Measurements from ENCODE around the gene SPTBN1. TPM values are rescaled to one million over a fixed set of nuclear protein-coding genes. Genes with fewer than 3 reads are reported as not detected.

The SPTBN1 gene
- total and polyA plus RNA-seq, 2 of the 4 experiments (the other 2 are of a cell fraction), result 49.1 to 241 TPM

- H4K5ac ChIP-seq (ENCODE audit: low read depth, low read length), result no peak overlapping the region; the same call in 1 of the 2 replicates
- no peak overlapping the region for H3K27ac ChIP-seq (ENCODE audit: insufficient read depth, low read length)
- H3K4me2 ChIP-seq (ENCODE audit: low read depth, low read length), result no peak overlapping the region; the same call in 1 of the 2 replicates
- H3K23ac ChIP-seq (ENCODE audit: low read depth, low read length), result peak overlapping the region; percentile 60; the same call in 1 of the 2 replicates
- no peak overlapping the region for H2AFZ ChIP-seq (replicated peaks; ENCODE audit: low read length, poor library complexity)
- H2AK9ac ChIP-seq (replicated peaks; ENCODE audit: low read depth, low read length, poor library complexity), result no peak overlapping the region
- peak overlapping the region; percentile 24 for H2BK20ac ChIP-seq (ENCODE audit: low read depth, low read length)
- BruUV-seq (replicated peaks), result no TSS peak
- ChIA-PET CTCF (no interaction called here), POLR2A (ENCODE audit: unreplicated experiment) (no interaction called here)
- H4K20me1 ChIP-seq (ENCODE audit: insufficient read depth, low read length), result peaks cover 14% of the 10 kb centered on the region; the same call in 1 of the 2 replicates
- no peaks in the 10 kb centered on the region for H3K27me3 ChIP-seq (ENCODE audit: control insufficient read depth, insufficient read depth, low read length)
- peaks cover 13% of the 10 kb centered on the region for H3K9me1 ChIP-seq (ENCODE audit: insufficient read depth, low read length)
- peaks cover 11% of the 10 kb centered on the region for H3K4me1 ChIP-seq (ENCODE audit: control insufficient read depth, insufficient read depth, low read length)
- no peaks in the 10 kb centered on the region for H3K9me3 ChIP-seq (ENCODE audit: control insufficient read depth, insufficient read depth, low read length)
- H3K4ac ChIP-seq (ENCODE audit: low read depth, low read length), result peak overlapping the region; percentile 77
- peak overlapping the region; percentile 80; the same call in 1 of the 2 replicates for H3K14ac ChIP-seq (replicated peaks; ENCODE audit: low read depth, low read length)
- no peak overlapping the region for H3K56ac ChIP-seq (ENCODE audit: extremely low read depth, insufficient read depth, low read length)
- peaks cover 4% of the 10 kb centered on the region for H3K36me3 ChIP-seq (ENCODE audit: control insufficient read depth, insufficient read depth, low read length)
- no peak overlapping the region for H3K9ac ChIP-seq (ENCODE audit: low read depth, low read length)
- H2BK5ac ChIP-seq (ENCODE audit: low read depth, low read length, poor library complexity, severe bottlenecking), result peak overlapping the region; percentile 23
- H2BK15ac ChIP-seq (ENCODE audit: low read depth, low read length), result no peak overlapping the region
- in situ Hi-C loops (cut with MboI; ENCODE audit: low sequenced_read_pairs), result no loop called here
- TF ChIP-seq USF2 (IDR thresholded peaks at IDR 0.05; ENCODE audit: low read depth, low read length) (no peak), RCOR1 (IDR thresholded peaks at IDR 0.05; ENCODE audit: insufficient replicate concordance, low read length) (no peak), MAFK (IDR thresholded peaks at IDR 0.05; ENCODE audit: low read depth, low read length) (0 out of 2 replicates have a peak, but pooled peaks have one; percentile 1), FOS (IDR thresholded peaks at IDR 0.05; ENCODE audit: low read depth, low read length) (no peak), NFE2L2 (IDR thresholded peaks at IDR 0.05; ENCODE audit: low read depth, low read length) (no peak), CTCF (conservative IDR thresholded peaks at IDR 0.05; ENCODE audit: low read depth, low read length) (no peak), ELK1 (IDR thresholded peaks at IDR 0.05; ENCODE audit: borderline replicate concordance, low read depth, low read length) (no peak), MXI1 (IDR thresholded peaks at IDR 0.05; ENCODE audit: borderline replicate concordance, low read depth, low read length) (no peak), CEBPB (IDR thresholded peaks at IDR 0.05; ENCODE audit: low read depth, low read length) (peak; percentile 65), RFX5 (IDR thresholded peaks at IDR 0.05; ENCODE audit: low read depth, low read length) (no peak)
- peak; percentile 70 for DNase-seq
- H4K91ac ChIP-seq (ENCODE audit: insufficient read depth, low read depth, low read length), result peak overlapping the region; percentile 36; the same call in 1 of the 2 replicates
- intact Hi-C loops (cut with micrococcal nuclease), result loop anchor here (2.0 kb wide), 1 partner anchor 13 kb away; no protein-coding TSS in a partner anchor
- peak overlapping the region; percentile 35; the same call in 1 of the 2 replicates for H2BK120ac ChIP-seq (ENCODE audit: low read depth, low read length)
- peak overlapping the region in 1 of 2 experiments; percentile 20; a peak in 1 of 4 replicates for H4K8ac ChIP-seq (ENCODE audit: low read depth in 2 of 2, low read length in 2 of 2)
- H3K4me3 ChIP-seq (ENCODE audit: insufficient read depth, low read depth, low read length), result no peak overlapping the region
- no CpG with 5 or more reads among the region's 7 CpGs for WGBS, 2 experiments (ENCODE audit: extremely low coverage in 2 of 2, insufficient read length in 1 of 2)
- dilution Hi-C loops (cut with HindIII; ENCODE audit: low sequenced_read_pairs, unreplicated experiment), result no loop called here
- peaks cover 52 to 88% of the 10 kb centered on the region in 2 experiments for H3K79me1 ChIP-seq (ENCODE audit: low read depth in 1 of 2, low read length in 2 of 2)
- ATAC-seq (ENCODE audit: low read depth), result peak; percentile 79
- H3K18ac ChIP-seq (ENCODE audit: low read depth, low read length), result peak overlapping the region; percentile 43; the same call in 1 of the 2 replicates
- peak overlapping the region; percentile 85 for H2AK5ac ChIP-seq (ENCODE audit: low read depth, low read length)
Observed at GRCh38 chr2:54589340-54590215, 133.5 kb downstream of the SPTBN1 start.

Measured in IMR-90 (cell line).